GM23338 (cell line): ENCODE data around the gene ELOVL2. TPM values are rescaled to one million over a fixed set of nuclear protein-coding genes. Genes with fewer than 3 reads are reported as not detected.
"Not testable (repeated sequence)": the region's sequence is repeated elsewhere in the genome, so short reads cannot be mapped to it uniquely, and the experiment has no call there.

Source experiments
- ATAC-seq: fragments of 200-7000 bp; cut with Tn5 transposase; 3 replicates; pipeline ENCODE4 v1.9.1; 2020
- DNase-seq: peaks from one replicate; pipeline ENCODE4 v3.0.0-alpha.2; 2015; ENCODE audit warnings: low spot score
- H2AFZ ChIP-seq: fragments of 200-600 bp; sonication (generic); 2 replicates; pipeline ENCODE4 v1.8.0; 2016; ENCODE audit warnings: antibody characterized with exemption, mild to moderate bottlenecking, moderate library complexity
- H3F3A ChIP-seq: fragments of 200-600 bp; sonication (generic); replicated peaks from 2 replicates; pipeline ENCODE4 v1.8.0; 2017; ENCODE audit warnings: antibody characterized with exemption, mixed run types, low read depth
- H3K27ac ChIP-seq: fragments of 200-600 bp; sonication (generic); 2 replicates; pipeline ENCODE4 v1.6.1; 2016; ENCODE audit warnings: low read depth
- H3K27me3 ChIP-seq: fragments of 200-600 bp; sonication (generic); 2 replicates; pipeline ENCODE4 v1.8.0; 2016; ENCODE audit warnings: mild to moderate bottlenecking, mixed run types, moderate library complexity; ENCODE audit not compliant: insufficient read depth
- H3K36me3 ChIP-seq: fragments of 200-600 bp; sonication (generic); 2 replicates; pipeline ENCODE4 v1.8.0; 2016; ENCODE audit warnings: mild to moderate bottlenecking; ENCODE audit not compliant: insufficient read depth
- H3K4me1 ChIP-seq: fragments of 200-600 bp; sonication (generic); 2 replicates; pipeline ENCODE4 v1.8.0; 2016; ENCODE audit warnings: mild to moderate bottlenecking, moderate library complexity; ENCODE audit not compliant: insufficient read depth
- H3K4me2 ChIP-seq: fragments of 200-600 bp; sonication (generic); 2 replicates; pipeline ENCODE4 v1.7.1; 2017; ENCODE audit warnings: mixed run types
- H3K4me3 ChIP-seq: fragments of 200-600 bp; sonication (generic); 2 replicates; pipeline ENCODE4 v1.6.1; 2016; ENCODE audit warnings: mixed run types
- H3K79me2 ChIP-seq: fragments of 200-600 bp; sonication (generic); replicated peaks from 2 replicates; pipeline ENCODE4 v1.8.0; 2017; ENCODE audit warnings: mild to moderate bottlenecking; ENCODE audit not compliant: insufficient read depth
- H3K9me2 ChIP-seq: fragments of 200-600 bp; sonication (generic); 2 replicates; pipeline ENCODE4 v1.8.0; 2017; ENCODE audit not compliant: insufficient read depth
- H4K20me1 ChIP-seq: fragments of 200-600 bp; sonication (generic); replicated peaks from 2 replicates; pipeline ENCODE4 v1.8.0; 2017; ENCODE audit warnings: mild to moderate bottlenecking; ENCODE audit not compliant: insufficient read depth
- H3K27ac Mint-ChIP-seq: 2 replicates; pipeline ENCODE4 v1.8.0; 2020; ENCODE audit warnings: inconsistent platforms, mild to moderate bottlenecking, moderate library complexity, mixed read lengths
- H3K27me3 Mint-ChIP-seq: 3 replicates; pipeline ENCODE4 v1.8.0; 2022; ENCODE audit warnings: low read depth, mild to moderate bottlenecking, moderate library complexity, mixed read lengths, inconsistent platforms; ENCODE audit not compliant: insufficient read depth, poor library complexity
- H3K36me3 Mint-ChIP-seq: 3 replicates; pipeline ENCODE4 v1.8.0; 2021; ENCODE audit warnings: low read depth, mild to moderate bottlenecking, inconsistent platforms, moderate library complexity, mixed read lengths
- H3K4me1 Mint-ChIP-seq: 3 replicates; pipeline ENCODE4 v1.8.0; 2020; ENCODE audit warnings: mild to moderate bottlenecking, inconsistent platforms, mixed read lengths
- H3K4me3 Mint-ChIP-seq: 3 replicates; pipeline ENCODE4 v1.8.0; 2021; ENCODE audit warnings: moderate library complexity, mild to moderate bottlenecking, inconsistent platforms, mixed read lengths
- H3K9me3 Mint-ChIP-seq: 3 replicates; pipeline ENCODE4 v1.8.0; 2020; ENCODE audit warnings: moderate library complexity, mild to moderate bottlenecking, inconsistent platforms, mixed read lengths
- CTCF ChIP-seq, 2 experiments: fragments of 200-600 bp in 1 of 2; sonication (generic) in 1 of 2; conservative IDR thresholded peaks; 2 replicates each; pipeline versions ENCODE4 v1.5.1 to v1.6.1; 2016 to 2017; ENCODE audit warnings: antibody characterized with exemption in 2 of 2, low read depth in 2 of 2, mild to moderate bottlenecking in 2 of 2, moderate library complexity in 1 of 2
- EZH2phosphoT487 ChIP-seq: fragments of 200-600 bp; sonication (generic); IDR thresholded peaks from one replicate; pipeline ENCODE4 v1.8.1; 2018; ENCODE audit warnings: antibody characterized with exemption; ENCODE audit not compliant: unreplicated experiment
- STAT1 ChIP-seq: IDR thresholded peaks from one replicate; pipeline ENCODE4 v1.6.1; 2016; ENCODE audit warnings: antibody characterized with exemption; ENCODE audit not compliant: unreplicated experiment
- ZNF114 ChIP-seq: fragments of 250-450 bp; sonication (Bioruptor Pico); IDR thresholded peaks from 2 replicates; pipeline ENCODE4 v1.5.0; 2020; ENCODE audit warnings: mild to moderate bottlenecking, moderate library complexity
- ZNF331 ChIP-seq: fragments of 250-450 bp; sonication (Bioruptor Pico); IDR thresholded peaks from 2 replicates; pipeline ENCODE4 v1.5.0; 2020; ENCODE audit warnings: low read depth, mild to moderate bottlenecking, moderate library complexity
- ZNF462 ChIP-seq: fragments of 250-450 bp; sonication (Bioruptor Pico); IDR thresholded peaks from 2 replicates; pipeline ENCODE4 v1.5.0; 2020; ENCODE audit warnings: mild to moderate bottlenecking, moderate library complexity
- polyA plus RNA-seq: library from polyadenylated mRNA; unstranded; fragments of >200 nt; fragmentation: Nextera tagmentation; extraction: Ambion mirVana; gene quantifications from 2 replicates; pipeline ENCODE4 v1.2.1, GENCODE V29; 2016
- total RNA-seq: library from RNA; depleted of rRNA; stranded (reverse); fragments of >200 nt; shearing (Covaris generic); gene quantifications from 2 replicates; pipeline ENCODE4 v1.2.3, GENCODE V29; 2014

The ELOVL2 gene
- total and polyA plus RNA-seq, 2 experiments from 2014 or later = 1.2 to 1.6 TPM

GRCh38 chr6:11006061-11006460 lies 38.0 kb downstream of the ELOVL2 start (continued):
- TF ChIP-seq ZNF462 (CRISPR knock-in tag) = no peak
- TF ChIP-seq STAT1 = no peak
- TF ChIP-seq ZNF331 = no peak

- H4K20me1 ChIP-seq, ATAC-seq, H3K4me3 ChIP-seq, H3K27me3 Mint-ChIP-seq, H3K4me2 ChIP-seq, H3K36me3 Mint-ChIP-seq, H3K4me3 Mint-ChIP-seq, H3K9me3 Mint-ChIP-seq, H2AFZ ChIP-seq, H3K9me2 ChIP-seq, DNase-seq, H3K36me3 ChIP-seq, H3F3A ChIP-seq, H3K27me3 ChIP-seq, H3K27ac Mint-ChIP-seq, H3K27ac ChIP-seq, H3K4me1 ChIP-seq, H3K79me2 ChIP-seq: not testable (repeated sequence)
- H3K4me1 Mint-ChIP-seq = peaks cover 11% of the 10 kb centered on the region; the same call in 2 of the 3 replicates
Observed at GRCh38 chr6:11003297-11003696, 40.8 kb downstream of the ELOVL2 start.

GRCh38 chr6:11002176-11002575 lies 41.9 kb downstream of the ELOVL2 start:
- no peaks in the 10 kb centered on the region for H3K4me1 ChIP-seq
- H2AFZ ChIP-seq = no peak overlapping the region
- H4K20me1 ChIP-seq = no peaks in the 10 kb centered on the region
- H3K9me2 ChIP-seq = no peaks in the 10 kb centered on the region
- Mint-ChIP-seq H3K36me3 (no peaks in the 10 kb centered on the region), H3K27ac (no peak overlapping the region), H3K9me3 (no peaks in the 10 kb centered on the region), H3K27me3 (peaks cover 3% of the 10 kb centered on the region), H3K4me3 (no peak overlapping the region), H3K4me1 (peaks cover 12% of the 10 kb centered on the region; the same call in 2 of the 3 replicates)
- H3K4me2 ChIP-seq = no peak overlapping the region
- TF ChIP-seq ZNF114 (CRISPR knock-in tag) (no peak), EZH2phosphoT487 (no peak), CTCF (conservative IDR thresholded peaks at IDR 0.05; ENCODE audit: low read depth in 2 of 2) (no peak)
- H3F3A ChIP-seq = no peaks in the 10 kb centered on the region
- no peaks in the 10 kb centered on the region for H3K36me3 ChIP-seq
- no peak overlapping the region for H3K27ac ChIP-seq
- ATAC-seq (no peak), DNase-seq (no peak)
- no peak overlapping the region for H3K4me3 ChIP-seq
- H3K79me2 ChIP-seq = no peaks in the 10 kb centered on the region
- H3K27me3 ChIP-seq = no peaks in the 10 kb centered on the region
